K562 (cell line): ENCODE results near the gene MRPL11. TPM values are rescaled to one million over a fixed set of nuclear protein-coding genes. Genes with fewer than 3 reads are reported as not detected.

Experiments used
- CUX1 ChIP-seq: fragments of 200-800 bp; sonication (Bioruptor generic); IDR thresholded peaks from 2 replicates; pipeline ENCODE4 v1.6.1; 2016; ENCODE audit warnings: missing genetic modification characterization, missing compliant biosample characterization
- ESRRA ChIP-seq: fragments of 450-650 bp; IDR thresholded peaks from 2 replicates; pipeline ENCODE4 v1.6.1; 2014; ENCODE audit warnings: low read depth, mild to moderate bottlenecking, moderate library complexity, borderline replicate concordance
- FOXK1 ChIP-seq: sonication (generic); formaldehyde crosslinking; IDR thresholded peaks from 2 replicates; pipeline ENCODE4 v1.8.0; 2022; ENCODE audit warnings: missing genetic modification reagents, mild to moderate bottlenecking, borderline replicate concordance
- HDGF ChIP-seq: fragments of 450-650 bp; IDR thresholded peaks from 2 replicates; pipeline ENCODE4 v1.6.1; 2016
- IRF1 ChIP-seq: sonication (generic); formaldehyde crosslinking; IDR thresholded peaks from 2 replicates; pipeline ENCODE4 v1.8.0; 2022; ENCODE audit warnings: missing genetic modification reagents, mild to moderate bottlenecking, borderline replicate concordance
- KAT8 ChIP-seq: fragments of 450-650 bp; IDR thresholded peaks from 2 replicates; pipeline ENCODE4 v1.6.1; 2016; ENCODE audit warnings: low read depth, mild to moderate bottlenecking
- MAFK ChIP-seq: IDR thresholded peaks from 2 replicates; pipeline ENCODE4 v1.6.1; 2011; ENCODE audit warnings: low read length, improper control_type of control experiment
- RBM22 ChIP-seq: fragments of 200-400 bp; formaldehyde crosslinking; IDR thresholded peaks from 2 replicates; pipeline ENCODE4 v1.6.1; 2018; ENCODE audit warnings: low read length, low read depth; ENCODE audit not compliant: poor library complexity, severe bottlenecking
- SAFB ChIP-seq: fragments of 200-400 bp; formaldehyde crosslinking; IDR thresholded peaks from 2 replicates; pipeline ENCODE4 v1.6.1; 2017; ENCODE audit warnings: low read depth, low read length, borderline replicate concordance
- TOE1 ChIP-seq, 2 experiments: fragments of 450-650 bp in 1 of 2; sonication (generic) in 1 of 2; formaldehyde crosslinking in 1 of 2; IDR thresholded peaks; 2 replicates each; pipeline versions ENCODE4 v1.7.1 to v1.8.0; 2016 to 2022; ENCODE audit warnings: borderline replicate concordance in 2 of 2, mild to moderate bottlenecking in 2 of 2, antibody characterized with exemption in 1 of 2, inconsistent platforms in 1 of 2, low read depth in 1 of 2, missing genetic modification reagents in 1 of 2, moderate library complexity in 1 of 2
- TRIM25 ChIP-seq: fragments of 450-650 bp; IDR thresholded peaks from 2 replicates; pipeline ENCODE4 v1.7.0; 2016; ENCODE audit warnings: borderline replicate concordance
- ZBTB12 ChIP-seq: fragments of 250-450 bp; sonication (Bioruptor Pico); IDR thresholded peaks from 2 replicates; pipeline ENCODE4 v1.4.0; 2020
- ZNF253 ChIP-seq: fragments of 250-450 bp; sonication (Bioruptor Pico); conservative IDR thresholded peaks from 2 replicates; pipeline ENCODE4 v1.6.1; 2021; ENCODE audit warnings: mild to moderate bottlenecking
- ZNF277 ChIP-seq: fragments of 250-450 bp; sonication (Bioruptor Pico); IDR thresholded peaks from 2 replicates; pipeline ENCODE4 v1.8.0; 2022; ENCODE audit warnings: inconsistent platforms, mild to moderate bottlenecking, moderate library complexity, borderline replicate concordance
- ZNF512 ChIP-seq: IDR thresholded peaks from 2 replicates; pipeline ENCODE4 v1.6.1; 2016; ENCODE audit warnings: missing genetic modification characterization, missing compliant biosample characterization
- ZNF707 ChIP-seq: fragments of 250-450 bp; sonication (Bioruptor Pico); conservative IDR thresholded peaks from 2 replicates; pipeline ENCODE4 v1.8.0; 2022; ENCODE audit warnings: inconsistent platforms, mild to moderate bottlenecking, moderate library complexity
- polyA plus RNA-seq, 8 experiments: library from polyadenylated mRNA; depleted of rRNA in 4 of 8; stranded (reverse) in 5 of 8; unstranded in 3 of 8; fragments of >200 nt; fragmentation: Nextera tagmentation in 2 of 8; fragmentation: Illumina TruSeq in 1 of 8; extraction: Ambion mirVana in 2 of 8; extraction: Trizol in 1 of 8; gene quantifications; 2 replicates each; pipeline versions ENCODE4 v1.2.1 to v1.2.3, GENCODE V29; 2011 to 2014; ENCODE audit warnings: inconsistent platforms in 1 of 8, missing spikeins in 1 of 8
- total RNA-seq, 7 experiments: library from RNA; depleted of rRNA in 6 of 7; stranded (reverse); fragments of >200 nt in 6 of 7; fragmentation: Illumina TruSeq in 2 of 7; extraction: Trizol in 2 of 7; gene quantifications; 2 replicates each; pipeline versions ENCODE4 v1.2.1 to v1.2.3, GENCODE V29; 2011 to 2021; ENCODE audit warnings: low replicate concordance in 1 of 7

The MRPL11 gene
- total and polyA plus RNA-seq, 9 of the 15 experiments (the other 6 are each of a cell fraction or from before 2014, with no cell fraction given), result 33.0 to 173 (median 91.9) TPM

- TF ChIP-seq CUX1 (CRISPR knock-in tag) (no peak), ZNF253 (no peak), ESRRA (no peak), ZNF512 (tag) (no peak), IRF1 (no peak), ZNF277 (CRISPR knock-in tag) (no peak), FOXK1 (CRISPR knock-in tag) (no peak), TOE1 (IDR thresholded peaks at IDR 0.05; ENCODE audit: borderline replicate concordance) (no peak), TOE1 (CRISPR knock-in tag; IDR thresholded peaks at IDR 0.05; ENCODE audit: borderline replicate concordance, low read depth) (no peak), TRIM25 (no peak), ZNF707 (CRISPR knock-in tag) (no peak), MAFK (no peak), KAT8 (no peak), SAFB (no peak), ZBTB12 (CRISPR knock-in tag) (no peak), HDGF (no peak), RBM22 (no peak)
These were observed 31.0 kb downstream of the MRPL11 start (continued) for GRCh38 chr11:66407651-66408050.
